GM19043 (cell line): ENCODE results near the gene CUEDC1.

Experiments used
- ATAC-seq: cut with Tn5 transposase; IDR thresholded peaks from one replicate; pipeline ENCODE4 v1.9.1; 2021; ENCODE audit warnings: low read depth; ENCODE audit not compliant: unreplicated experiment

Gene CUEDC1

GRCh38 chr17:57955183-57955931 lies at the start of gene CUEDC1:
CUEDC1 (minus strand) TSS chr17:57955412; CDS start chr17:57885564, 69,848 bp downstream.
- ATAC-seq, result peak; percentile 54

GRCh38 chr17:58004060-58004459 lies 48.8 kb upstream of the CUEDC1 start:
- no peak for ATAC-seq

- no peak for ATAC-seq
Observed at GRCh38 chr17:58002973-58003372, 47.8 kb upstream of the CUEDC1 start.

- no peak for ATAC-seq
Observed at GRCh38 chr17:58002154-58002948, 47.1 kb upstream of the CUEDC1 start.

GRCh38 chr17:58001461-58002124 lies 46.4 kb upstream of the CUEDC1 start:
- no peak for ATAC-seq

GRCh38 chr17:57999496-58000017 lies 44.3 kb upstream of the CUEDC1 start:
- ATAC-seq, result no peak

- ATAC-seq, result no peak
Observed at GRCh38 chr17:57999010-57999495, 43.8 kb upstream of the CUEDC1 start.

- no peak for ATAC-seq
Observed at GRCh38 chr17:57997085-57997809, 42.0 kb upstream of the CUEDC1 start.

GRCh38 chr17:57995076-57995956 lies 40.1 kb upstream of the CUEDC1 start:
- peak; percentile 69 for ATAC-seq

- no peak for ATAC-seq
Observed at GRCh38 chr17:57994436-57994835, 39.2 kb upstream of the CUEDC1 start.

- no peak for ATAC-seq
Observed at GRCh38 chr17:57993471-57994365, 38.5 kb upstream of the CUEDC1 start.

GRCh38 chr17:57991537-57991936 lies 36.3 kb upstream of the CUEDC1 start:
- no peak for ATAC-seq

- no peak for ATAC-seq
Observed at GRCh38 chr17:57990037-57990436, 34.8 kb upstream of the CUEDC1 start.

- ATAC-seq, result peak; percentile 70
Observed at GRCh38 chr17:57988301-57989250, 33.4 kb upstream of the CUEDC1 start.

- peak; percentile 49 for ATAC-seq
Observed at GRCh38 chr17:57987581-57988300, 32.5 kb upstream of the CUEDC1 start, which contains the start of gene VEZF1. VEZF1 (minus strand) TSS chr17:57988254; CDS start chr17:57988111, 143 bp downstream.

GRCh38 chr17:57986841-57987580 lies 31.8 kb upstream of the CUEDC1 start:
- no peak for ATAC-seq
